GM21360 (cell line): ENCODE results near the gene SHOX.

Source experiments
- ATAC-seq: cut with Tn5 transposase; IDR thresholded peaks from one replicate; pipeline ENCODE4 v1.9.1; 2021; ENCODE audit warnings: mild to moderate bottlenecking, moderate library complexity; ENCODE audit not compliant: unreplicated experiment

SHOX gene

DNA sequence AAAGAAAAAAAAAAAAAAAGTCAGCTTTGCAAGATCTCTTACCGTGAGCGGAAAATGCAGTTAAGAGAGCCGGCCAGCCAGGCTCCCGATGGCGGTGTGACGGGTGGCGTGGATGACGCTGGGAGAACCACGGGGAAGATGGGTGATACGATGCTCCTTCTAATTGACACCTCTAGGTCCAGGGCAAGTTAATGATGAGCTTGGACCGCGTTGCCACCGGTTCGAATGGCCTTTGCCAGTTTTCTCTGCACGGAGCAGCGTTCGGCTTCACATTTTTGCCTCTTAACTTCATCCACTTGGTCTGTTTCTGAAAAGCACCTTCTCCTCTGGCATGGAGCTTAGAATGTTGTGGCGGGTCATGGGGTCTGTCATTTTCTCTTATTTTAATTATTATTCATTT, 33.2 kb downstream of the SHOX start:
- ATAC-seq: no peak

DNA sequence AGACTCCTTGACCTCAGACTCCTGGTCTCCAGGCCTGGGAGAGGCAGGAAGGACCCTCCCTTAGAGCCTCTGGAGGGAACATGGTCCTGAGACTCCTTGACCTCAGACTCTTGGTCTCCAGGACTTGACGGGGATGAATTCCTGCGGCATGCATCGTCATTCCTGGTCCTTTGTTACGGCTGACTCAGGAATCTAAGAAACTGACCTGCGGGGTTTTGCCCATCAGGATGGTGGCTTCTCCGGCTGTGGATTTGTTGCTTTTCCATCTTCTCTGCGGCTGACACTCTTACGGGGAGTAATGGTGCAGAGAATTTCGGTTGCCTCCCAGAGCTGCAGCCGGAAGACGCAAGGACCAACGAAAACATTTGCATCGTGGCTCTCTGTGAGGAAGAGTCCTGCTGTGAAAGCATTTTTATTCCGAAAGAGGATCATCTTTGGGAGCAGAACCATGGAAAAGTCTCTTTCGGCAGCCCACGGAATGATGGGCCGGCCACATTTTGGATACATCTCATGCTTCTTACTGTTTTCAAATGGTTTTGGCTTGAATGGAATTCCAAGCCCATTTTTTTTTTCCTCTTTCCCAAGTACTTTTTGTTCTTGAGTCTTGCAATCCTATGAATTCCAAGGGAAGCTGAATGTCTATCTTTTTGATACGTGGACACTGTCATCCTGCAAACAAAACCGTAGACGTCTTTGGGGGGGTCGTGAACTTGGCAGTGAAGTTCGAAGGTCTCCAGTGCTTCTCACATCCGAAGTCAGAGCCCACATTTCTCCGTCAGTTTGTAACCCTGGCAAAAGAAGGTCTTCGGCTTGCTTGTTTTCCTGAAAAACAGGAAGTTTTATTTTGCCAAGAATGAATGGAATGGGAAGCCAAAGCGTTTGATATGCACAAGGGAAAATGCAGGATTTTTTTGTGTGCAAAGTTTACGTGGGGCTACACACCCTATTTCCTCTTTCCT, 36.5 kb downstream of the SHOX start:
- no peak for ATAC-seq

DNA sequence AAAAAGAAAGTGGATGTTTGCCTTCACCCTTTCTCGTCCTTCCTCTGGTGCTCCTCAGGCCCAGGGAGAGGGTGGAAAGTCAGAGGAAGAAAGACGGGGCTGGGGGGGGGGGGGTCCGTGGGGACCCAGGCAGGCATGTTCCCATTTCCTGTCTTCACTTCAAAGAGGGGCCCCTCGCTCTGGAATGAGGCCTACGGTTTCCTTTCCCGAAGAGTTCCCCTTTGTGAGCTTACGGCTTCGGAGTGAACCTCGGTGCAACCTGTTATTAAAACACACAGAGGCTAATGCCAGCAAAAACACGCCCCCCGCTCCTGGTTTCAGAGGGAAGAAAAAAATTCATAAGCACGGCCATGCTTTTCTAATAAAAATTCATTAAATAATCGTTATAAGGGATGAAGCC, 40.1 kb downstream of the SHOX start:
- no peak for ATAC-seq

DNA sequence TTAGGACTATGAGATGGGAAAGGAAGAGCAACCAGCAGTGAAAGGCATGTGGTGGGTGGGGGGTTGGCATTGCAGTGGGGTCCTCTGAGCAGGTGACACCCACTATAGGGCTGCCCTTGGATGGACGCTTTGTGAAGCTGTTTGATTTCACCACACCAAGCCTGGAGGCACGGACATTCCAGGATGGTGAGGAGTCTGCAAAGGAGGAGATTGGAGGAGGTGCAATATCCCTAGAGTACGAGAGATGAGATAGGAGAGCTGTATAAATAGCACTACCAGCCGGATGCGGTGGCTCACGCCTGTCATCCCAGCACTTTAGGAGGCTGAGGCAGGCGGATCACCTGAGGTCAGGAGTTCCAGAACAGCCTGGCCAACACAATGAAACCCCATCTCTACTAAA, 42.3 kb downstream of the SHOX start:
- ATAC-seq: no peak

DNA sequence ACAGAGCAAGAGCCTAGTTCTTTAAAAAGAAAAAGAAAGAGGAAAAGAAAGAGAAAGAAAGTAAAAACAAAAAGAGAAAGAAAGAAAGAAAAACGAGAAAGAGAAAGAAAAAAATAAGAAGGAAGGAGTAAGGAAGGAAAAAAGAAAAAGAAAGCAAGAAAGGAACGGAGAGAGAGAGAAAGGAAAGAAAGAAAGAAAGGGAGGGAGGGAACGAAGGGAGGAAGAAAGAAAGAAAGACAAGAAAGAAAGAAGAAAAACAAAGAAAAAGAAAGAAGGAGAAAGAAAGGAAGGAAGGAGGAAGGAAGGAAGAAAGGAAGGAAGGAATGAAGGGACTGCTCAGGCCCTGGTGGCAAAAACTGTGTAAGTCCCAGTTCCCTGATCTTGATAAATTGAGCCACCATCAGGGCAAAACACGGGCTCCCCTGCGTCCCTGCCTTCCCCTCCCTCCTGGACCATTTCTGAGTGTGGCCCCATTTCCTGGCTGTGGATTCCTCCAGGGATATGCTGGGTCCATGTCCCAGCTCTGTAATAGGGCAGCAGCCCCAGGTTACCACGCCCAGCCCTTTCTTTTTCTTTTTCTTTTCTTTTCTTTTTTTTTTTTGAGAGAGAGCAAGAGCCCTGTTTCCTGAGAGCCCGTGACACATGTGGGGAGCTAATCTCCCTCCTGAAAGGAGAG, 44.8 kb downstream of the SHOX start:
- ATAC-seq: no peak

DNA sequence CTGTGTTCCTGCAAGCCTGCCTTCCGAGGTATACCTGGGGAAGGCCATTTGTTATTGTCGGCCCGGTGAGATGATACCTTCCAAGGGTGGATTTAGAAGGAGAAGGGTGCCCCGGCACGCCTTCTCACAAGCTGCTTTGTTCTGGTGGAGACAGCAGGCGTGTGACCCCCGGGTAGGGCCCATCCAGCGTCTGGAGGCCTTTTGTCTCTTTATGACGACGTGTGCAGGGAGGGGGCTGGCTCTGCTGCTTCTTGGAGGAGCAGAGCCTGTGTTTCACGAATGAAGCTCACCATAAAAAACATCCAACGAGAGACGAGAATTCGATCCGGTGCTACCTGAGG, 45.3 kb downstream of the SHOX start:
- ATAC-seq: no peak

DNA sequence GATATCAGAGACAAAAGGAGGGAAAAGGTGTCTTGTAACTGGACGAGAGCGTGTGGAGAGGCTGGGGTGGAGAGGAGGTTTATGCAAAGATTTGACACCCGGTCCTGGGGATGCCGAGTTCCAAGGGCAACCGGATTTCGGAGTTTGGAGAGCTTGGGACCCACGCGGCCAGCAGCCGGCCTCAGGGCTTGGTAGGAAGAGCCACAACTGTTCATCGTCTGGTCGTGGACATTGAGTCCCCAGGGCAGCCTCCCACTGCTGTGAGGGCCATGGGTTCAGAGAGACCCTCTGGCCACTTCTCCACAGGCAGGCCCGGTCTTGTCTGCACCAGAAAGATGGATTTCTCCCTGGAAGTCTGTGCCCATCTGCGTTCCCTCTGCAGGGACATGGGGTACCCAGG, 46.8 kb downstream of the SHOX start:
- no peak for ATAC-seq

DNA sequence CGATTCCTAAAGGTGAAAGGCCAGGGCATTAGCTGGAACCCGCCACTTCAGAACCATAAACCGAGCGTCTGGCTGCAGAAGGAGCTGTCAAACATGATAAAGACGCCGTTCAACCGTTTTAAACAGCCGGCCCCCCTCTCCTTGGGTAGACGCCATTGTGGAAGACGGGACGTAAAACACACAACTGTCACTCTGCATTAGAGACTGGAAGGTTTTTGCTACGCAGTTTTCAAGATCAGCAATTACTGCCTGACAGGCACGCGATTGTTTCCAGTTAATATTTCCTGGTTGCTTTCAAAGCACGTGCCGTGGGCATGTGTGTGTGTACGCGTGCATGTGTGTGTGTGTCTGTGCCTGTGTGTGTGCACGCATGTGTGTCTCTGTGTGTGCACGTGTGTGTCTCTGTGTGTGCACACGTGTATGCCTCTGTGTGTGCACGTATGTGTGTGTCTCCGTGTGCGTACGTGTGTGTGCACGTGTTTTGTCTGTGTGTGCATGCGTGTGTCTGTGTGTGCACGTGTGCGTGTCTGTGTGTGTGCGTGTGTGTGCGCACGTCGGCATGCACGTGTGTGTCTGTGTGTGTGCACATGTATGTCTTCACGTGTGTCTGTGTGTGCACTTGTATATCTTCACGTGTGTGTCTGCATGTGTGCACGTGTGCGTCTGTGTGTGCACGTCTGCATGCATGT, 48.8 kb downstream of the SHOX start:
- ATAC-seq: no peak

DNA sequence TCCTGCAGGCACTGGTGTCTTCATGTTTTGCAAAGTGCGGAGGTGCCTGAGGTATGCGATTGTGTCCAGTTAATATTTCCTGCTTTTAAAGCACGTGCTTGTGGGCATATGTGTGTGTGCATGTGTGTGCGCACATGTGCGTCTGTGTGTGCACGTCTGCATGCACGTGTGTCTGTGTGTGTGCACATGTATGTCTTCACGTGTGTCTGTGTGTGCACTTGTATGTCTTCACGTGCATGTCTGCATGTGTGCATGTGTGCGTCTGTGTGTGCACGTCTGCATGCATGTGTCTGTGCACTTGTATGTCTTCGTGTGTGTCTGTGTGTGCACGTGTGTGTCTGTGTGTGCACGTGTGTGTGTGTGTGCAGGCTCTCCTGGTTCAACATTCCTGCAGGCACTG, 49.5 kb downstream of the SHOX start:
- no peak for ATAC-seq

DNA sequence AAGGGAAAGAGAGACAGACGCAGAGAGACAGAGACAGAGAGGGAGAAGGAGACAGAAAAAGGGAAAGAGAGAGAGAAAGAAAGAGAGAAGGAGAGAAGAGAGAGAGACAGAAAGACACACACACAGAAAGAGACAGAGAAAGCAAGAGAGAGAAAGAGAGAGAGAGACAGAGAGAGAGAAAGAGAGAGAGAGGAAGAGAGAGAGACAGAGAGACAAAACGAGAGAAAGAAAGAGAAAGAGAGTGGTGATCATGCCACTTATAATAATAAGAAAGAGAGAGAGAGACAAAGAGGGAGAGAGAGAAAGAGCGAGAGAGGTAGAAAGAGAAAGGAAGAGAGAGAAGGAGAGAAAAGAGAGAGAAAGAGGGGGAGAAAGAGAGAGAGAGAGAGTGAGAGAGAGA, 51.4 kb downstream of the SHOX start:
- no peak for ATAC-seq

DNA sequence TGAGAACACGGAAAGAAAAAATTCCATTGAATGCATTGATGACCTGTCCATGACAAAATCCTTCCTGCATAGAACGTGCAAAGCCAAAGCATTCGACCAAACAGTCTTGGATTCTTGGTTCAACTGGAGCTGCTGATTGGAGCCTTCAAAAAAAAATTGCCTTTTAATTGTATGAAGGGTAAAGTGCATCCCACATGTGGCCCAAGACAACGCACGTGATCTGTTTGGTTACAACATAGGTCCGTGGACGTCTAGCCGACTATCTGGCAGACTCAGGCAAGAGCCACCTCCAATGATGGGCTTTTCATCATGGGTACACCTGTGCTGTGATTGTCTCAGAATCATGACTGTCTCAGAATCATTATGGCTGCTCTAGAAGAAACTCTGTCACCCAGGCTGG, 52.3 kb downstream of the SHOX start:
- ATAC-seq: no peak

DNA sequence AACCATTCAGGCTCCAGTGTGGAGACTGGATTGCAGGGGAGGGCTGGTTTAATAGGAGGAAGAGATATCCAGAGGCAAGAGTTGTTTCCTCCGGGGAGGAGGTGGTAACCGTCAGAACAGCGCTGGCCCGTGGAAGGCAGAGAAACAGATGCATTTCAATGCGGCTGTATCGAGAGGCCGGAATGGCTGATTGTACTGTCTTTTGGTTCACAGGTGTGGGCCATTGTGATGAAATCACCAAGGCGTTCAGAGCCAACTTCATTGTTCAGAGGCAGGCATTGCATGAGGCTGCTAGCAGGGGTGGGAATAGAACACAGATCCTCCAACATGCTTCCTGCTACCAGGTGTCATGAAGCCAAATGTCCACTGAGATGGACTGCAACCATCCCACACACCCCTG, 53.0 kb downstream of the SHOX start:
- ATAC-seq: no peak

DNA sequence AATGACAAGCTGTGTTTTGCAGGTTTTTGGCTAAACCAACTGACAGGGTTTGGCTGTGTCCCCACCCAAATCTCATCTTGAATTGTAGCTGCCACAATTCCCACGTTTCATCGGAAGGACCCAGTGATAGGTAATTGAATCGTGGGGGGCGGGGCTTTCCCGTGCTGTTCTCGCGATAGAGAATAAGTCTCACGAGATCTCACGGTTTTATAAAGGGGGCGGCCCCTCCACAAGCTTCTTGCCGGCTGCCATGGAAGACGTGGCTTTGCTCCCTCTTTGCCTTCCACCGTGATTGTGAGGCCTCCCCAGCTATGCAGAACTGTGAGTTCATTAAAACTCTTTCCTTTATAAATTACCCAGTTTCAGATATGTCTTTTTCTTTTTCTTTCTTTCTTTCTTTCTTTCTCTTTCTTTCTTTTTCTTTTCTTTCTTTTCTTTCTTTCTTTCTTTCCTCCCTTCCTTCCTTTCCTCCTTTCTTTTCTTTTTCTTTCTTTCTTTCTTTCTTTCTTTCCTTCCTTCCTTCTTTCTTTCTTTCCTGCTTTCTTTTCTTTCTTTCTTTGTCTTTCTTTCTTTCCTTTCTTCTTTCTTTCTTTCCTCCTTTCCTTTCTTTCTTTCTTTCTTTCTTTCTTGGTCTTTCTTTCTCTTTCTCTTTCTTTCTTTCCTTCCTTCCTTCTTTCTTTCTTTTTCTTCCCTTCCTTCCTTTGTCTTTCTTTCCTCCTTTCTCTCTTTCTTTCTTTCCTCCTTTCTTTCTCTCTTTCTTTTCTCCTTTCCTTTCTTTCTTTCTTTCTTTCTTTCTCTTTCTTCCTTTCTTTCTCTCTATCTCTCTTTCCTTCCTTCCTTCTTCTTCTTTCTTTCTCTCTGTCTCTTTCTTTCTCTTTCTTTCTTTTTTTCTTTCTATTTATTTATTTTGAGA, 54.8 kb downstream of the SHOX start:
- no peak for ATAC-seq

DNA sequence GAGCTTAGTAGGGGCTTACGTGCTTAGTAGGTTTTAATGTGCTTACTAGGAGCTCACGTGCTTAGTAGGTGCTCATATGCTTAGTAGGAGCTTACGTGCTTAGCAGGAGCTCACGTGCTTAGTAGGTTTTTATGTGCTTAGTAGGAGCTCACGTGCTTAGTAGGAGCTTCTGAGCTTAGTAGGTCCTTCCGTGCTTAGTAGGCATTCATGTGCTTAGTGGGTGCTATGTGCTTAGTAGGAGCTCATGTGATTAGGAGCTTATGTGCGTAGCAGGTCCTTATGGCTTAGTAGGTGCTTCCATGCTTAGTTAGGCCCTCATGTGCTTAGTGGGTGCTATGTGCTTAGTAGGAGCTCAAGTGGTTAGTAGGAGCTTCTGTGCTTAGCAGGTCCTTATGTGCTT, 59.4 kb downstream of the SHOX start:
- ATAC-seq: no peak

DNA sequence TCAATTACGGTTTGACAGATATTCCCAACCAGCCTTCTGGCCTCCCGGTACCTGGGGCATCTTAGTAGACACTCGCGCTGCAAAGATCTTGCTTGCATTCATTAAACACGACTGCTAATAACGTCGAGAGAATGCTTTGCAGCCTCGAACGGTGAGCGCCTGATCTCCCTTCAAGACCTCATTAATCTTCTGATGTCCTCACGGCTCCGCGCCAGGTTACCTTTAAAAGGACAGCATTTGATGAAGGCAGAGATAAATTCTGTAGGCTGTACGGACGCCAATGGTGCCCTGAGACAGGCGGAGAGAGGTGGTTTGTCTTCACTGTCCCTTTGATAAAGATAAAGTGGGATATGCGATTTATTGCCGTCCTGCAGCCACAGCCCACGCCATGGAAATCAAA, 64.2 kb downstream of the SHOX start:
- no peak for ATAC-seq

DNA sequence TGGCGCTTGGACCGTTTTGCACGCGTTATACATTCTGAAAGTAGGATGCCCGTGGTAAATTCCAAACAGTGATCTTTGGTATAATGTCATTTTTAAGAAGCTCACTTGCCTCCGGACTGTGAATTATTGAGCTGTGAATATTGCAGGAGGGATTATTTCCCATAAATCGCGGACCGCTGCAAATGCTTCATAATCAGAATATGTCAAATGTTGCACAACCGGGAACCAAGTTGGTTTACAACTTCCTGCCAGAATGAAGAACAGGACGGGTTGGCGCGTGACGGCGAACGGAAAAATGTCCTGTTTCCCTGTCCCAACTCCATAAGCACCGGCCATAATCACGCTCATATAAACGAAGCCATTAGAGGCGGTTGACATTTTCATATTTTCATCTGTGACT, 67.6 kb downstream of the SHOX start:
- ATAC-seq: no peak

DNA sequence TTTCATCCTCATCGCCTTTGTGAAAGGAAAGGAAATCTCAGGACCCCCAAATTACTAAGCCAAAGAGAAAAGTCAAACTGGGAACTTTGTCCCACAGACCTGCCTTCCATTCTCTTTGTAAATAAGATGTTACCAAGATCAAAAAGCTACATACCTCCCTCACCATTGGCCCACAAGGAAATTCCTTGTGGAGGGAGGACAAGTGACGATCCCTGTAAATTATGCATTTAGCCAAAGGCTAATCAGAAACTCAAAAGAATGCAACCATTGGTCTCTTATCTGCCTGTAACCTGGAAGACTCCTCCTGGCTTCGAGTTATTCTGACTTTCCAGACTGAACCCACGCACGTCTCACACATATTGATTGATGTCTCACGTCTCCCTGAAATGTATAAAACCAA, 70.3 kb downstream of the SHOX start:
- no peak for ATAC-seq

DNA sequence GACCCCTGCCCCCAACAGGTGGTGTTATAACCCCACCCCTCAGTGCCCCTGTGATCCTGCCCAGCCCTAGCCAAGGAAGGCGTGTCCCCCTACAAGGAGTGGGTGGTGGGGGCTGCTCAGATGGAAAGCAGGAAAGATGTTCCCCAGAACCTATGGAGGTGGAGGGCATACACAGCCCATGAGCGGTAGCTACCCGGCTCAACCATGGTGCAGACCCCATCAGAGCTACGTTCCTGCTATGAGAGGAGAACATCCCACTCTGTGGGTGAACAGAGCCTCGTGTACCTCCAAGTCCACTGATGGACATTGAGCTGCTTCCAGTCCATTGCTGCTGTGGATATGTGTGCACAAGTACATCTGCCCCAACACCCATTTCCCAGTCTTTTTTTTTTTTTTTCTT, 71.1 kb downstream of the SHOX start:
- ATAC-seq: no peak

DNA sequence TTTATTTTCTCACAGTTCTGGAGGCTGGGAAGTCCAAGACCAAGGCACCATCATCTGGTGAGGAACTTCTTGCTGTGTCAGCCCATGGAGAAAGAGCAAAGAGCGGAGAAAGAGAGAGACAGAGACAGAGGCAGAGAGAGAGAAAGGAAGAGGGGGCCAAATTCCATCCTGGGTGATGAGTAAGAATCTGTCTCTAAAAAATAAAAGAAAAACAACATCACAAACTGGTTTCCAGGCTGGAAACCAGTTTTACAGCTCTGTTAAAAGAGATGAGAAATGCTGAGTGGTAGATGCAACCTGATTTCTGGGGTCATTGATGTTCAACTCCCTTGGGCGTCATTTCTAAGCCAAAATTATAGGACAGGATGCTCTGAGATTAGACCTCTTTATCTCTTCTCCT, 72.9 kb downstream of the SHOX start:
- ATAC-seq: no peak

DNA sequence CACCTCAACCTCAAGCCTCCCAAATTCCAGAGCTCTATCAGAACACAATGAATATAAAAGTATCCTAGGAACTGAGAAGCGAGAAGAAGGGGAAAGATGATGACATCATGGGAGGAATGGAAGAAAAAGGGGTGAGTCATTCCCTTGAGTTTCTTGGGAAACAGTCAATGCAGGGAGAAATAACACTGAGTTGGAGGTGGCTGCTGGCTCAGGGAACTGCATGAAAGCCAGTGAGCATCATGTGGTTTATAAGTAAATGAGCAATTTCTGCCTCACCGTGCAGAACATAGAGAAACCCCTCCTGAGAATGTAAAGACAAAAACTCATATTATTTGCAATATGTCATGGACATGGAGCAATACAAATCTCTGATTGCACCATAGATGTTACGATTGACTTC, 73.3 kb downstream of the SHOX start:
- ATAC-seq: no peak
